ENCODE data around the gene CRYBA1. TPM values are rescaled to one million over a fixed set of nuclear protein-coding genes. Genes with fewer than 3 reads are reported as not detected.

CRYBA1 gene
- total RNA-seq, 1 donor from 2014 or later, result 0.84 TPM

- Histone ChIP-seq H2AFZ (replicated peaks) (no peak overlapping the region), H3K4me2 (peak overlapping the region; percentile 96), H3F3A (ENCODE audit: low read depth) (peaks cover 49% of the 10 kb centered on the region), H3K27ac (no peak overlapping the region), H3K36me3 (peaks cover 16% of the 10 kb centered on the region), H3K79me2 (ENCODE audit: low read depth) (peaks cover 88% of the 10 kb centered on the region), H3K27me3 (no peaks in the 10 kb centered on the region), H3K9ac (no peak overlapping the region), H4K20me1 (ENCODE audit: low read depth) (peaks cover 80% of the 10 kb centered on the region), H3K9me3 (ENCODE audit: low read depth) (no peaks in the 10 kb centered on the region), H3K4me3 (no peak overlapping the region), H3K4me1 (peaks cover 22% of the 10 kb centered on the region)
- no peak for DNase-seq (ENCODE audit: low spot score)
- TF ChIP-seq CTCF (IDR thresholded peaks at IDR 0.05) (no peak), EZH2 (IDR thresholded peaks at IDR 0.05) (no peak), EZH2phosphoT487 (IDR thresholded peaks at IDR 0.05) (no peak)
- peak overlapping the region; percentile 28 for H3K27ac Mint-ChIP-seq
- peaks cover 15% of the 10 kb centered on the region for H3K9me3 Mint-ChIP-seq
- peaks cover 27% of the 10 kb centered on the region for H3K4me1 Mint-ChIP-seq
- no peak overlapping the region for H3K4me3 Mint-ChIP-seq
- H3K36me3 Mint-ChIP-seq, result peaks cover 49% of the 10 kb centered on the region
- H3K27me3 Mint-ChIP-seq (ENCODE audit: insufficient read depth, low read depth), result peaks cover 3% of the 10 kb centered on the region
Measured at GRCh38 chr17:29289852-29290251, 43.2 kb downstream of the CRYBA1 start.

- Histone ChIP-seq H3K27me3 (no peaks in the 10 kb centered on the region), H3K36me3 (peaks cover 6% of the 10 kb centered on the region), H3F3A (ENCODE audit: low read depth) (peaks cover 56% of the 10 kb centered on the region), H4K20me1 (ENCODE audit: low read depth) (peaks cover 66% of the 10 kb centered on the region), H3K4me1 (peaks cover 24% of the 10 kb centered on the region), H3K79me2 (ENCODE audit: low read depth) (peaks cover 74% of the 10 kb centered on the region), H3K27ac (no peak overlapping the region), H3K4me3 (peak overlapping the region; percentile 89), H2AFZ (replicated peaks) (no peak overlapping the region), H3K9ac (peak overlapping the region; percentile 59), H3K4me2 (peak overlapping the region; percentile 96), H3K9me3 (ENCODE audit: low read depth) (no peaks in the 10 kb centered on the region)
- TF ChIP-seq CTCF (IDR thresholded peaks at IDR 0.05) (peak; percentile 74), EZH2 (IDR thresholded peaks at IDR 0.05) (no peak), EZH2phosphoT487 (IDR thresholded peaks at IDR 0.05) (no peak)
- peaks cover 11% of the 10 kb centered on the region for H3K9me3 Mint-ChIP-seq
- peaks cover 38% of the 10 kb centered on the region for H3K36me3 Mint-ChIP-seq
- H3K4me1 Mint-ChIP-seq, result peaks cover 29% of the 10 kb centered on the region
- no peak overlapping the region for H3K27ac Mint-ChIP-seq
- peaks cover 3% of the 10 kb centered on the region for H3K27me3 Mint-ChIP-seq (ENCODE audit: insufficient read depth, low read depth)
- H3K4me3 Mint-ChIP-seq, result peak overlapping the region; percentile 97
- peak; percentile 75 for DNase-seq (ENCODE audit: low spot score)
Measured at GRCh38 chr17:29291163-29291752, 44.6 kb downstream of the CRYBA1 start.

- Histone ChIP-seq H3F3A (ENCODE audit: low read depth) (peaks cover 45% of the 10 kb centered on the region), H3K9ac (peak overlapping the region; percentile 71), H3K9me3 (ENCODE audit: low read depth) (no peaks in the 10 kb centered on the region), H3K4me3 (peak overlapping the region; percentile 89), H3K27ac (peak overlapping the region; percentile 96), H3K36me3 (peaks cover 3% of the 10 kb centered on the region), H3K4me2 (peak overlapping the region; percentile 96), H4K20me1 (ENCODE audit: low read depth) (peaks cover 55% of the 10 kb centered on the region), H2AFZ (replicated peaks) (no peak overlapping the region), H3K4me1 (peaks cover 24% of the 10 kb centered on the region), H3K27me3 (no peaks in the 10 kb centered on the region), H3K79me2 (ENCODE audit: low read depth) (peaks cover 64% of the 10 kb centered on the region)
- H3K36me3 Mint-ChIP-seq, result peaks cover 27% of the 10 kb centered on the region
- TF ChIP-seq CTCF (IDR thresholded peaks at IDR 0.05) (no peak), EZH2phosphoT487 (IDR thresholded peaks at IDR 0.05) (no peak), EZH2 (IDR thresholded peaks at IDR 0.05) (no peak)
- peaks cover 8% of the 10 kb centered on the region for H3K9me3 Mint-ChIP-seq
- H3K4me3 Mint-ChIP-seq, result peak overlapping the region; percentile 100
- peaks cover 29% of the 10 kb centered on the region for H3K4me1 Mint-ChIP-seq
- peak overlapping the region; percentile 98 for H3K27ac Mint-ChIP-seq
- H3K27me3 Mint-ChIP-seq (ENCODE audit: insufficient read depth, low read depth), result peaks cover 3% of the 10 kb centered on the region
- peak; percentile 78 for DNase-seq (ENCODE audit: low spot score)
Measured at GRCh38 chr17:29292071-29292991, 45.7 kb downstream of the CRYBA1 start.

Measured in neural progenitor cell (in vitro differentiated cells).